Middle frontal gyrus (tissue), 1 donor: Measurements from ENCODE around the gene ZBTB20.

Source experiments
- DNase-seq: peaks from one replicate; pipeline ENCODE4 v3.0.0-alpha.2; 2015; ENCODE audit warnings: low spot score; ENCODE audit errors: extremely low spot score

The ZBTB20 gene

DNA sequence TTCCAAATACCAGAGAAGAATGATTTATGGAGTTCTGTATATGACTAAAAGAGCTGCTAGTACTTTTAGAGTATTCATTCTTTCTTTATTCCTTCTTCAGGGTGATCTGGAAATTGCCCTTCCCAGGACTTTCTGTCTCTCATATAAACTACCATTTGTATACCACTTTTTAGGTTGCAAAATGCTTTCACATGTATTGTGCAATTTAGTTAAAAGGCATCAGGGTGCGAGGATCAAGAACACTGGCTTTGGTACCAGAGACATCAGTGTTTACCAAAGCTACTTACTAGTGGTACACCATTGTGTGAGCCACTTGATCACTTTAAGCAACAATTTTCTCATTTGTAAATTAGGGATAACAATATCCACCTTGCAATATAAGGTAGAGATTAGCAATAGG, 601.9 kb downstream of the ZBTB20 start:
- DNase-seq, result no peak

DNA sequence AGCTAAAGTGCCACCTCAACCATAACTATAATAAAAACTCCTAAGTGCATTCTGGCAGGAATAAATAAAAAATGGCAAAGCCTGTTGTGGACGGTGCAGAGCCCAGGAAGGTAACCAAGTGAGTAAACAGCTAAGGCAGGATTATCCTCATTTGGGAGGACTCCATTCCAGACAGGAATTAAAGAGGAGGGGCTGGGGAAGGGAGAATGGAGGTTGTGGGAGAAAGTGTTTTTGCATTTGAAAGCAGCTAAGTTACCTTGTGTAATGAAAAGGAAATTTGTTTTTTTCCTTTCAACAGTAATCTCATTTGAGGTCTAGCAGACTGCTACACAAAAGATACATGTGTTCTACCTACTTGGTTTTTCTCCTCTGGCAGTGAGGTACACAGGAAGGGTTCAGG, 604.7 kb downstream of the ZBTB20 start:
- DNase-seq, result no peak

DNA sequence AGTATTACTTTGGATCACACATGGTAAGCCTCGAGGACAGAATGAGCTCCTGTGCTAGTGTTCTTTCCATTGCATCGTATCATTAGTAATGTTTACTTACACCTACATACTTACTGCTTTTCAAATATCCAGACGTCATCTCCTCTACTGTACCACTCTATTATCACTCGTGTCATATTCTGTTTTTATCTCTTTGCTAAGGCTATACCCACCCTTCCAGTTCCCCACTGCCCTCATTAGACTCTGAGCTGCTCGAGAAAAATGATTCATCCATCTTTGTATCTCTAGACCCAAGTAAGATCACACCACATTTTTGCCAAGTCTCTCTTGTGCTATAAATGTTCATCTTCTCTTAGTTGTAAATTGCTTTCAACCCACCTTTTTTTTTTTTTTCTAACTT, 607.6 kb downstream of the ZBTB20 start:
- DNase-seq, result no peak

DNA sequence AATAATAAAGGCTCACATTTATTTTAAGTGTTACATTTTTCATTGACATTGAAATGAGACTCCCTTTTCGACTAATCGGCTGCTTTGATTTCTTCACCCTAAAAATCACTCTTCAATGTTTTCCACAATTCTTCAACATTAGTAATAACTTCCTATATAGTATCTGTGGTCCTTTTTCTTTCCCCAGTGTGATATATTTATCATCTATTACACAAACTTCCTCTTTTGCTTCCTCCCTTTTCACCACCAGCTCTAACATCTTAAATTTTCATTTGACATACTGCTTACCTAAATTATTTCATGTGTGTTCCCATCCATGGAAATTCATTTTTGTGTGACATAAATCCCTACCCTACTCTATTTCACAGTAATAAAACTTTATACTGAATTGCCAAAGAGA, 608.9 kb downstream of the ZBTB20 start:
- no peak for DNase-seq

DNA sequence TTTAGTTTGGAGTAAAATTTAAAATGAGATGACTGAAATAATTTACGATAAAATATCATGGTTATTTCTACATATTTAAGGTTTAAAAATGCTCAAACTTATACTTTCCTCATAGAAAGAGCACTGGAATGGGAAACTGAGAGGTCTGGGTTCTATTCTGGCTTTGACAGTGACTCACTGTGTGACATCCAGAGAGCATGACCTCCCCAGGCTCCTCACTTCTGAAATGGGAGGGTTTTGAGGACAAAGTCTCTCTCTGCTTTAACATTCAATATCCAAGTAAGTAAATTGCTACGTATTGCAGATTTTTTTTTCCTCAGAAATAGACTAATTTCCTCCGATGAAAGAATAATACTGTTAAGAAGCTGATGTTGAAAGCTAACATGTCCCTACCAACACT, 618.6 kb downstream of the ZBTB20 start:
- DNase-seq, result no peak

DNA sequence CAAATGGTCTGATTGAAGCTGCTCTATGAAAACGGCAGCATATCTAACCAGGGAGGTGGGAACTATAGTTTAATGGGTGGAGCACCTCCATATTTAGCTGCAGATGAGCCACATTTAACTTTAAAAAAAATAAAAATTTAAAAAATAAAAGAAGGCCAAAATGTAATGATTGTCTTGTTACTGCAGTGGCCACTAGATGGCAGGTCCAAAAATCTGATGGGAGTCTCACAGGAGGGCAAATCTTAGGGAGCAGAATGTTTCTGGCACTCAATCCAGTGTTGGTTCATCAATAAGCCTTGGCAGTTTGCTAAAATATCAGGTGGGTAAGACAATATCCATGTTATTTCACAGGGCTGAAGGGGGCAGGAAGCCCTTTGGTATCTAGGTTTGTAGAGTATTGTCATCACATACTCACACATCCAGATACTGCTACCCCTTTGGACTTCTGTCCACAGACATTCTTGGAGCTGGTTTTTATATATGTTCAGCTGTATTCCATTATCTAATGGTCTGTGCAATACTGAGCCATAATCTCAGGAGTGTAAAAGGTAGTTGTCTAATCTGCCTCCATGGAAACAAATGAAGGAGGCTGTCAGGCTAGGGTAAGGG, 619.9 kb downstream of the ZBTB20 start:
- DNase-seq, result no peak

DNA sequence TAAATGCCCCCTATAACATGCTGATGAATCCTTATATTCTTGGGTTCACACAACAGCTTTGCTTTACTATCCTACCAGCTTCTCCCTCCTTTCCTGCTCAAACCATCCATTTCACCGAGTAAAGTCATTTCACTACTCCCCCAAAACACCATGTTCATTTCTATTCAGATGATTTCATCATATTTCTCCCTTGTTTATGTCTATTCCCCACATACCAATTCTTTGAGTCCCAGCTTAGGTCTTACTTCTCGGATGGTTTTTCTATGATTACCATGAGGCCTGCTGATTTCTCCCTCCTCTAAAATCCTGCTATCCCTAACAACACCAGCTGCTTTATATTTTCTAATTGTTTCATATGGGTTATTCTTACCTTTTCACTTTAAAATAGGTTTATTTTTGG, 621.8 kb downstream of the ZBTB20 start:
- no peak for DNase-seq

DNA sequence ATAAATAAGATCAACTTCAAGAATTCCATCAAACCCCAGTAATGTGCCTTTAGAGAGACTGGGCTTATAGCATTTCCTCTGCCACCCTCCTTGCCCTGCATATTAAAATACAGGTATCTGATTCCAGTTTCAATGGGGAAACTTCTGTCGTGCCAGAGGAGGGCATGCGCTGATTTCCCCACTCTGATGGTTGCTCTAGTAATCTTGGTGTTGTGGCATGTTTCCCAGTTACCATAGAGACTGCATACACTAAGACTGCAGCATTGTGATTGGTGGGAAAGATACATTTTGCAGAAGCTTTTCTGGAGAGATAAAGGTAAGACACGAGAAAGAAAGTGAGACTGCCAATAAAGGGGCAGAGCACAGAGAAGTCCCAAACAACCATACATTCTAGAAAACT, 627.7 kb downstream of the ZBTB20 start:
- no peak for DNase-seq

DNA sequence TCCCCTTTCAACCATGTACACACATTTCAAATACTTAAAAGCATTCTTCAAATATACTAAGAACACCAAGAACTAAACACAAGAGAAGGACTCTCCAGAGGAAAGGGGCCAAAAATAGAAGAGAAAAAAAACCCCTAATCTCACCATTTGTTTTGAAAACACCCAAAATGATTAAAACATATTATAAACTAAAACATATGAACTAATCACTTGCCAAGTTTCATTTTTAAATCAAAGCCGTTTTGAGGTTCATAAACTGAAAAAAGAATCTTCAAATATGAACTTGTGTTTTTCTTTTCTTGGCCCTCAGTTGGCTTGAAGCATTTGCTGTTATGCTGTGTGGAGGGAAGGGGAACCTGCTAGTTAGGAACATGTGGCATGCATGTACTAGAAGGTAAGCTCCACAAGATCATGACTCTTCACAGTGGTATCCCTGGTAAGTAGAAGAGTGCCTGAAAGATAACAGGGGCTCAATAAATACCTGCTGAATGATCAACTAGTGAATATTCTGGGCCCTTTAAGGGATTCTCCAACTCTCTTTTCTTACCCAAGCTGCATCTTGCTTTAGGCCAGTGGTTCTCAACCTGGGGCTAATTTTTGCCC, 628.8 kb downstream of the ZBTB20 start:
- DNase-seq, result no peak

DNA sequence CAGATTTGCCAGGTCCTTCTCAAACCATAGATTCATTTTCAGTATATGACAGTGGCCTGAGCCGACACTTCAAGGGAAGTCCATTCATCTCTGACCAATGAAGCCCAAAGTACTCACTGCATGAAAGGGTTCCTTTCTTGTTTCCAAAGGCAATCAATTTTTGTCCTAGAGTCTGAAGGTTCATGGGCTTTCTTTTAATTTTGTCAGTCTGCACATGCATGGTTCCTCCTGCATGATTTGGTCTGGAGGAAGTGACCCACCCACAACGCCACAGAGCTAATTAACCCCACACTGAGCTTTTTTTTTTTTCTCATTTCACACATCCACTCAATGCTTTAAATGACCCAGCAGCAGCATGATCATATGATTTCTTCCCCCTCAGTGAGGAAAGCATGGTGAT, 636.9 kb downstream of the ZBTB20 start:
- no peak for DNase-seq

DNA sequence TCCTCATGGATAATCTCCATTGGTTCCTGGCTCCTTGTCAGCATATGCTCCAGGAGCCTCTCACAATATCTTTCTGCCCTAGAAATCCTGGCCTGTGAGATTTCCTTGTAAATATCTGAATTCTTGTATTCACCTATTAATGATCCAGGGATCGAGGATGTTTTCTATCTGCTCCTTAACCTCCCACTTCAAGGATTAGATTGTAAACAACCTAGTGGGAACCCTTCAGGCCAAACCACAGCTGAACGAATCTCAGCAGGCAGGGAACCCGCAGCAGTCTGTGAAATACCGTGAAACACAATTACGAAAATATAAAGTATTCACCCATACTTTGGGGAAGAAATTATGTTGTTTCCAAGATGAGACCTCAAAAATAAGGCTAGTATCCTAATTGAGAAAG, 637.3 kb downstream of the ZBTB20 start:
- no peak for DNase-seq

DNA sequence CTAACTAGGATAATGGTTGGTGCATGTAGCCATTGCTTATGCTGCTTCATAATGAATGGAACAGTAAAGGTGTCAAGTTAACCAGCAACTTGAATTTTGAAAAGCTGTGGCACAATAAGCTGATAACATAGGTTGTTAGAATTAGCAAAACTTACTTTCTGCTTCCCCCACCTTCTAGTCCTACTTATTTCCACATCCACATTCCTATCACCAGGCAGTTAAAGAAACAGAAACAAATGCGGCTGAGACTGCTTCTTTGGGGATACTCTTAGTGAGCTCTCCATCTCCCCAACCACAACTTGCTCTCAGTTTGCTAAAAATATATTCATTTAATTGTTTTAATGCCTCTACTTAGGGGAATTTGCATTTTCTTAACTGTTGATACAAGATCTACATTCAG, 638.1 kb downstream of the ZBTB20 start:
- DNase-seq, result no peak

DNA sequence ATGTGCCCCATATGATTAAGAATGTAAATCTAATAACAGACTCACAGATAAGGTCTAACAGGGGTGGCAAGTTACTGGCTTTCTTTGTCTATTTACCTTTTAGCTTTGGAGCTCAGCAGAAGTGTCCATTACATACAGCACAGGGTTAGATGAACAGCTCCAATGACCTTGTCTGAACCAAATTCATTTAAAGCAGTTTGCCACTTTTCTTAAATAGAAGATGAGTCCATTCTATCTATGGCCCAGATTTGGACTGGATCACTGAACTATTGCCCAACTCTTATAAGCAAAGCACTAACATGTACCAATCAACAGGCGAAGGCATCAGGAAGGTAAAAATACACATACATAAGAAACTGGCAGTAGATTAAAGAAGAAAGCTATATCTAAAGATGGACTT, 638.9 kb downstream of the ZBTB20 start:
- no peak for DNase-seq

DNA sequence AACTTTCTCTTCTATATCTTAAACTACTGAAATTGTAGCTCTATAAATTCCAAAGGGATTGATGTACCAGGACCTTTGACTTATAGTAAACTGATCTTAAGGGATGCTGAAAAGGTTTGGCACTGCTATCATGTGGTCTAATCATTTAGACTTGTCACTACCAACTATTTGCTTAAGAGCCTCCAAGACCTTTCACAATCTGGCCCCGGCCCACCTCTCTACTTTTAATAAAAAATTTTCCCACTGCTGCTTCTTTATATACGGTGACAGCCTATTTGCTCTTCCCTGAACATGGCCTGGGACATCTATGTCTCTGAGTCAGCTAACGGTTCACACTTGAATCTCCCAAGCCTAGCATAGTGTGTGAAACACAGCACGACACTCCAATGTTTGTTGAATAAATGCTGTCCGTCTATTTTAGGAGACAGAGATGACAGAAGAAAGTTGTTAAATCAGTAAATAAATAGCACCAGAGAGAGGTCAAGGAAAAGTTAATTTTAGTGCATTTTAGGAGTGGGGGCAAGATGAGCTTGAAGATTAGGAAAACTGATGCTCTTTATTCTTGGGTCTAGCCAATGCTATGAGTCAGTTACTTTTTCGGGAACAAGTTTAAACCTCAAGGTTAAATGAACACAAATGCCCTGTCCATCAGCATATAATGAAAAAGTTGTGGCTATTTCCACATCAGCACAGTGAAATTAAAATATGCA, 640.3 kb downstream of the ZBTB20 start:
- DNase-seq, result no peak

DNA sequence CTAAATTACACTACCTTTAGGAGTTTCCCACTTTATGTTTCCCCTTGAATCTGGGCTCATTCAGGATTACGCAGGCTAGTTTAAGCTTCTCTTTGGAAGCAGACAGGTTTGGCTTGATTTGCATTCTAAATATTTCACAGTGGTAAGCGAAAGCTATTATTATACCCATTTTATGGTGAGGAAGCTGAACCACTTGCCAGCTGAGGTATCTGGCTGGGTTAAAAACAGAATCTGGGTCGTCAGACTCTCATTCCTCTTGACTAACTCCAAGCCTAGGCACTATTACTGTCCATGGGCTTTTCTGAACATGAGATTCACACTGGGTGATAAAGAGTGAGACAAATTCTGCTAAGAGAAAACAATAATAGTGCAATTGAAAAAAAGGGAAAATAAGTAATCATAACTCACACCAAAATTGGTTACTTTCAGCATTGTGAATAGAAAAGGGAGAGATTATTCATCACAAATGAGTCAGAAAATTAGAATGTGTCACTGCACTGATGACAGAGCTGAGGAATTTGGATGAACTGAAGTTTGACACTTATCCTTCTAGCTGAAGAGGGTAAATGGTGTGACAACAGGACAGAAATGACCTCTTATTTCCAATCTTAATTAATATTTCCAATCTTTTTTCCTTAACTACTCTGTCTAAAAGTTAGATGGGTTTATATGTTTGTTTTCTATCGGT, 642.0 kb downstream of the ZBTB20 start:
- DNase-seq, result no peak

DNA sequence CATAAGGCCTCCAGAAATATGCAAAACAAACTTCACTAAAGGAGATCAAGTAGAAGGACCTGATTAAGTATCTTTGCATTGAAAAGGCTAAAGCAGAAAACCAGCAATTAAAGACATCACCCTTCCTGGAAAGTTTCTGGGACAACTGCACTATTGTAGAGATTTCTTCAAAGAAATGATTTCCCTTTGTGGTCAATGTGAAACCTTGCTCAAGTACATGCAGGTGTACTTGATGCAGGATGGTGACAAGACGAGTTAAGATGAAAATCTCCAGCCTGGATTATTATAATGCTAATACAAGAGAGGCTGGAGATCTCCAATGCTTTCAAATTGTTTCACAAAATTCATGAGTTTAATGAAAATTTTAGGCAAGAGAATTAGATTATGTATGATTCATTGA, 644.9 kb downstream of the ZBTB20 start:
- DNase-seq, result no peak

DNA sequence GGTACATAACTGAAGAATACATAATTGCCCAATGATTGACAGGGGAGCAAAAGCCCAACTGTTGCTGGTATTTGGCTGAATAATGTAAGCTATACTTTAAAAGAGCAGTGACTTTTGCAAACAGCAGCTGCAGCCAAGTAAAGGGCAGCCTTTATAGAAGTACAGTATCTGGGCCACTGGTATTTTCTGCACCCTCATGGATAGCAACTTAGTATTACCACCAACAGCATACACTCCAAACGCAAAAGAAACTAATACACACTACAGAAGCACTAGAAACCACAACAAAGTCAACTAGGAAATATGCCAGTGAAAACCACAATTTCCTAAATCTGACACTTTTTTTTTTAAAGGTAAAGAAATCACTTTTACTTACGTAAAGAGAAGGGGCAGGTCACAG, 647.1 kb downstream of the ZBTB20 start:
- DNase-seq, result no peak

DNA sequence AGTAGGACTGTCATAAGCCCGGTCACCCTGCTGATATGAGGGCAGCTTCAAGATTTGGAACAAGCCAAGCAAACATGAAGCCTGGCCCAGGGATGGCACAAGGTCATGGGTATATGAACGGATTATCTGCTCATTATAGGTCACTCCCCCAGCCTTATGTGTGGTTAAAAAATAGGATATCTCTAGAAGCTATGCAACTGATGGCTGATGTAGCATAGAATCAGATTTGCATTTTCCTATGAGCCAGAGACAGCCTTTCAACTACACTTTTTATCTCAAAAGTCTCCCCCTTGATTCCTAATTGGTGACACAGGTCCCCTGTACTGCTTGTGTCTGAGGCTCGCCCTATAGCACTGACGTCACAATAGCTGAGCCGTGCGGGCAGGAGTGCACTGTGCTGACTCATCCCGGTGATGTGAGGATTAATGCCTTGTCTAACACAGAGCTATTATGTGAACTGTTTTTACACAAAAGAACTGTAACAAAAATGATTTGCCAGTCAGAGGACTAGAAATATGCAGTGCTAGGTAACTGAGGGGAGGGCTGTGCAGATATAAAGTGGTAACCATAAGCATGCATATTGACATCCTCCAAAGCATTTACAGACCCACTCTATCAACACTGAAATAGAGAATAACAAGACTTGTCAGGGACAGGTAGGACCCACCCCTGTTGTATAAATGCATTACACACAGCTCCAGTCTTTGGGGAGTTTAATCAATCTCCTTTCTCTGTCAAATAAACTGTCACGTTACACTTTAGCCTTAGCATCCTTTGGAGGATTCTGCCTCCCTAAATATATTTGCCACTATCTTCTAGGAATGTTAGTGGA, 648.3 kb downstream of the ZBTB20 start:
- no peak for DNase-seq

DNA sequence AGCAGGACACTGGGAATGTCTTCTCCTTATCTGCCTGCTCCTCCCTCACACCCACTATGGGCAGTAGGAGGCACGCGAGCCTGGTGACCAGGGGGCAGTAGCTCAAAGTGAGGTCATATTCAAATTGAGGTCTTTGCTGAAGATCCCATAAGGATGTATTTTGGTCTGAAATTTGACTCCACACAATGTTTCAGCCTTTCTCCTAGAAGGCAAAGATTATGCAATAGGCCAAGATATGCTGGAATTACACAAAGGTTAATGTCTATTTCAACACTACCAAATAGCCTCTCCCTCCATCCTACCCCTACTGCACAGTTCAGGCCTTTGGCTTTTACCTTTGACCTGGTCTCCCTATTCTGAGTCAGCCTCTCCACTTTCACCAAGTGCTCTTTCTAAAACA, 650.2 kb downstream of the ZBTB20 start:
- DNase-seq, result no peak

DNA sequence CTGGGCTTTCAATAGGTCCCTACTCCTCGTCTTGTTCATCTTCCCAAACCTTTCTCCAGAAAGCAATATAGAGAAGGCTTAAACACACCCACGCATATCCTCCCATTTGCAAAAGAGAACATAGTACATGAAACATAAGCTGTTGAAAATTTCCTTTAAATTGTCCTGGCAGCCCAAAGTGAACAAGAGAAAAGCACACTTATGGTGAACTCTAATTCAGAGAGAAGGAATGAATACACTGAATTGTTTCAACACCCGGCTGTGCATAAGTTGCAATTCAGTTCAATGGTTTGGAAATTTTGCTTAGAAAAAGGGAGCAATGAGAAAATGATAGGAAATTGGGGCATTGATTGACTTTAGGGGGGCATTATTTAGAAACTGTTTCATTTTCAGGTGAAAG, 650.6 kb downstream of the ZBTB20 start:
- DNase-seq, result no peak

DNA sequence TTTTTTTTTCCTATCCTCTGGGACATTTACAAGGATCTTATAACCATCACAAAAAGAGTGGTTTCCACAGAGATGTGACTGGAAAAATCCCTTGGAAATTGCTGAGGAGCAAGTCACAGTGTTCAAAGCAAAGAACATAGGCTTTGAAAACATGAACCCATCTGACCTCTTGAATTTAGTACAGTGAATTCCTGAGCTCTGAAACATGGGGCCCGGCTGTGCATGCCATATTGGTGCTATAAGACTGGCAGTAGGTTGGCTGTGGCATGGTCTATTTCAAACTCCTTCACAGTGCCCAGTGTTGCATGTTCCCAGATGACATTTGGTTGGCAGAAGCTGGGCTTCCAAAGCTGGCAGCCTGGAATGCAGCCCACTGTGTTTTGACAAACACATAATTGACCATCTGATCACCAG, 651.1 kb downstream of the ZBTB20 start:
- no peak for DNase-seq

DNA sequence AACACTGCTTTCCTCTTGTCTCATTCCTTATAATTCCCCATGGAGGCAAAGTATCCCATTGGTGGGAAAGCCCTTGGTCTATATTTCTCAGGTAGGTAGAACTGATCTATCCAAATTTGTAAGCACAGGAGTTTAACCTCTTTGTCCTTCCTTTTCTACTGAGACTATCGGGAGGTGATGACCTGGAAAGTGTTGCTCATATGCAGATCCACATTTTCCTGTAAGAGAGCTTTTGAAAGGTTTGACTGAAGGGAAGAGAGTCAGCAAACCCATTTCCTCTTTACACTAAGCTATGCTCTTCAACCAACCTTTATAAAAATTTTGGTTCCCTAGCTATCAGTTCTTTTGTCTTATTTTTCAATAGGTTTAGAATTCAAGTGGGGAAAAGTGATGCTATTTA, 652.6 kb downstream of the ZBTB20 start:
- no peak for DNase-seq
